Measurements from ENCODE around the gene HEPACAM. TPM values are rescaled to one million over a fixed set of nuclear protein-coding genes. Genes with fewer than 3 reads are reported as not detected.

Gene HEPACAM
- total RNA-seq, 4 donors from 2014 or later, result 8.7 to 18.4 (median 15.3) TPM

DNA sequence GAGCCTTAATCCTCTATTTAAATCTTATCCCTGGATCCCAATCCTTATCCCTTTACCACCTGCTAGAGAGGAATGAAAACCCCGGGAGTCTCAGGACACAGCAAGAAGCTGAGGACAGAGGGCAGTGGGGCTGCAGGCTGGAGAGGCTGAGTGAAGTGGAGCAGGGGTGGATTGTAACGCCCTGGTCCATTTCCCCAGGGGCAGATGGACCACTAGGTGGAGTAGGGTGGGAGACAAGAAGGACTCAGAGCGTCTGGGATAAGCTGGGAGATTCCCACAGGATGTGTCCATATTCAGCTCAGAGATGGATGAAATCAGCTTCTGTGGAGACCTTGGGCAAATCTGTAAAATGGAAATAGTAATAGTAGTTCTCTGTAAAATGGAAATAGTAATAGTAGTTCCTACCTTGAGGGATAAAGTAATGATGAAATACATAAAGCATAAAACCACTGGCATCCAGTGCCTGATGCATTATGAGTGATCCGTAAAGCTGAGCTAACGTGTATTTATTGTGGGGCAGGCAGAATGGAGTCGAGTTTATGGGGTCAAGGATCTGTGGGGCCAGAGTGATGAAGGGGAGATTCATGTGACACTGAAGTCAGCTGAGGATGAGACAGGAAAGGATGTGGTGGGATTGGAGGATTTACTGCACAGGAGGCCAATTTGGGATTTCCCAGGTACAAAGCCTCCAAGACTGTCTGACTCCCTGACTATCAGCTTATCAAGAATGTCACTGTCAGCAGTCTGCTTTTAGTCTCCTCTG, 36.3 kb downstream of the HEPACAM start:
- peaks cover 0 to 47% (median 13%) of the 10 kb centered on the region in 4 donors for H3K4me1 ChIP-seq
- peak in 1 of 2 donors; percentile 2 for DNase-seq (ENCODE audit: low spot score in 2 of 2)
- TF ChIP-seq POLR2A (IDR thresholded peaks at IDR 0.05), result no peak
- TF ChIP-seq, protein P1, sequence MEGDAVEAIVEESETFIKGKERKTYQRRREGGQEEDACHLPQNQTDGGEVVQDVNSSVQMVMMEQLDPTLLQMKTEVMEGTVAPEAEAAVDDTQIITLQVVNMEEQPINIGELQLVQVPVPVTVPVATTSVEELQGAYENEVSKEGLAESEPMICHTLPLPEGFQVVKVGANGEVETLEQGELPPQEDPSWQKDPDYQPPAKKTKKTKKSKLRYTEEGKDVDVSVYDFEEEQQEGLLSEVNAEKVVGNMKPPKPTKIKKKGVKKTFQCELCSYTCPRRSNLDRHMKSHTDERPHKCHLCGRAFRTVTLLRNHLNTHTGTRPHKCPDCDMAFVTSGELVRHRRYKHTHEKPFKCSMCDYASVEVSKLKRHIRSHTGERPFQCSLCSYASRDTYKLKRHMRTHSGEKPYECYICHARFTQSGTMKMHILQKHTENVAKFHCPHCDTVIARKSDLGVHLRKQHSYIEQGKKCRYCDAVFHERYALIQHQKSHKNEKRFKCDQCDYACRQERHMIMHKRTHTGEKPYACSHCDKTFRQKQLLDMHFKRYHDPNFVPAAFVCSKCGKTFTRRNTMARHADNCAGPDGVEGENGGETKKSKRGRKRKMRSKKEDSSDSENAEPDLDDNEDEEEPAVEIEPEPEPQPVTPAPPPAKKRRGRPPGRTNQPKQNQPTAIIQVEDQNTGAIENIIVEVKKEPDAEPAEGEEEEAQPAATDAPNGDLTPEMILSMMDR (IDR thresholded peaks at IDR 0.05), result no peak
- TF ChIP-seq EP300 (IDR thresholded peaks at IDR 0.05), result no peak
- H3K27ac ChIP-seq, result peak overlapping the region; percentile 48 to 80 (median 68)
- H3K9me3 ChIP-seq, result no peaks in the 10 kb centered on the region
- no peaks in the 10 kb centered on the region for H3K27me3 ChIP-seq
- H3K4me3 ChIP-seq, result no peak overlapping the region
- 58% methylated on average over 6 of the region's 6 CpGs for WGBS, 2 donors
- H3K36me3 ChIP-seq, result no peaks in the 10 kb centered on the region

DNA sequence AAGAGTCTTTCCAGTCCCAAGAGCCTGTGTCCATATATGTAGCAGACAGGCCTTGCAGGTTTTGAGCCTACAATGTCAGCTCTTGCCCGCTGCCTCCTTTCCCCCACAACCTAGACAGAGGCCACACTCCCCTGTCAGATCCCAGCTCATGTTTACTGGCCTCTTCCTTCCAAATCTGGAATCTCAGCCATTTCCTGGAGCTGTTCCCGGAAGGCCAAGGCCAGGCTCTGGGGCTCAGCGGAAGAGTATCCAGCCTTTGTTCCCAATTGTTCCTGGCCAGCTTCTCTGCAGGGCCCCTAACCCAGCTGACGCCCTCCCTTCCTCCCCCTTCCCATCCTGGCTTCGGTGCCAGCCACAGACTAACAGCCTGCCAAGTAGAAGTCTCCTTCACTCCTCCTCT, 37.1 kb downstream of the HEPACAM start:
- WGBS, 2 donors, result 19 to 26% methylated on average over 5 of the region's 5 CpGs
- DNase-seq (ENCODE audit: low spot score in 2 of 2), result peak in 1 of 2 donors; percentile 7
- Histone ChIP-seq H3K4me1 (peaks cover 0 to 50% (median 13%) of the 10 kb centered on the region in 4 donors), H3K27me3 (no peaks in the 10 kb centered on the region), H3K4me3 (no peak overlapping the region), H3K36me3 (no peaks in the 10 kb centered on the region), H3K27ac (peak overlapping the region; percentile 48 to 80 (median 68)), H3K9me3 (no peaks in the 10 kb centered on the region)
- TF ChIP-seq EP300 (IDR thresholded peaks at IDR 0.05) (peak in 1 of 2 donors; percentile 42), POLR2A (IDR thresholded peaks at IDR 0.05) (no peak)
- TF ChIP-seq, protein P1 (IDR thresholded peaks at IDR 0.05), result no peak

DNA sequence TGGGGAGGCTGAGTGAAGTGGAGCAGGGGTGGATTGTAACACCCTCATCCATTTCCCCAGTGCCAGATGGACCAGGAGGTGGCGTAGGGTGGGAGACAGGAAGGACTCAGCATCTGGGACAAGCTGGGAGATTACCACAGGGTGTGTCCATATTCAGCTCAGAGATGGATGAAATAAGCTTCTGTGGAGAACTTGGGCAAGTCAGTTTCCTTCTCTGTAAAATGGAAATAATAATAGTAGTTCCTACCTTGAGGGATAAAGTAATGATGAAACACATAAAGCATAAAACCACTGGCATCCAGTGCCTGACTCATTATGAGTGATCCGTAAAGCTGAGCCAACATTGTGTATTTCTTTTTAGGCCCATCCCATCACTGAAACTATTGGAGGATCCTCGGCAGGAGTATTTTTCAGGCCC, 37.6 kb downstream of the HEPACAM start:
- peak in 1 of 2 donors; percentile 6 for DNase-seq (ENCODE audit: low spot score in 2 of 2)

DNA sequence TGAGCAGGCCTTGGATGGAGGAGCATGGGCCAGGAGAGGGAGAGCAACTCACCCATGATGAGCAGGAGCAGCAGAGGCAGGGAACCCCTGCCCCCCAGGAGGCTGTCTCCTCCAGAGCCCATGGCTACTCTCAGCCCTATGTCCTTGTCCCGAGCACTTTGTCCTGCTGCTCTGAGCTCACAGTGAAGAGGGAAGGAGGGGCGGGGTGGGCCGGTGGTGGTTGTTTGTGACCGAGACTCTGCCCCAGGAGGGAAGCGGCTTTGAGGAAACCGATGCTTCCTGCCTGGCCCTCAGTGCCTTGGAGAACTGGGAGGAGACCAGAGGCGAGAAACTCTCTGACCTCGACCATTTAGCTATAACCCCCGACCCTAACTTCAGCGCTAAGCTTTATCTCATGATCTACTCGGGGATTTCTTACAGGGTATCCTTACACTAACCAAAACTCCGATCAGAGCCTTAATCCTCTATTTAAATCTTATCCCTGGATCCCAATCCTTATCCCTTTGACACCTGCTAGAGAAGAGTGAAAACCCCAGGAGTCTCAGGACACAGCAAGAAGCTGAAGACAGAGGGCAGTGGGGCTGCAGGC, 38.1 kb downstream of the HEPACAM start, which contains the start of gene ROBO4:
Gene ROBO4 (minus strand): TSS at position 192 of the 589 bp plus-strand sequence. CDS start 70 bp downstream, at position 122.
- Histone ChIP-seq H3K4me3 (peak within 1 kb of the TSS in 2 of 4 donors; percentile 1 to 39), H3K4me1 (peaks cover 0 to 58% (median 13%) of the 10 kb centered on the region in 4 donors), H3K9me3 (no peaks in the 10 kb centered on the region), H3K27ac (peak within 1 kb of the TSS; percentile 48 to 80 (median 68)), H3K27me3 (no peaks in the 10 kb centered on the region), H3K36me3 (no peaks in the 10 kb centered on the region)
- DNase-seq (ENCODE audit: low spot score in 2 of 2), result peak in 1 of 2 donors; percentile 34
- 40 to 41% methylated on average over 11 of the region's 12 CpGs for WGBS, 2 donors
- TF ChIP-seq POLR2A (IDR thresholded peaks at IDR 0.05) (no peak), EP300 (IDR thresholded peaks at IDR 0.05) (no peak)
- TF ChIP-seq, protein P1 (IDR thresholded peaks at IDR 0.05), result no peak

More for the DNA sequence above, 37.6 kb downstream of the HEPACAM start:
- Histone ChIP-seq H3K4me3 (no peak overlapping the region), H3K27me3 (no peaks in the 10 kb centered on the region), H3K36me3 (no peaks in the 10 kb centered on the region), H3K4me1 (peaks cover 0 to 54% (median 13%) of the 10 kb centered on the region in 4 donors), H3K9me3 (no peaks in the 10 kb centered on the region), H3K27ac (peak overlapping the region; percentile 48 to 80 (median 68))
- WGBS, 2 donors, result 45 to 46% methylated on average over 3 of the region's 3 CpGs
- no peak for TF ChIP-seq POLR2A (IDR thresholded peaks at IDR 0.05)
- TF ChIP-seq EP300 (IDR thresholded peaks at IDR 0.05), result no peak
- TF ChIP-seq, protein P1 (IDR thresholded peaks at IDR 0.05), result no peak

All from tibial nerve (tissue), 4 donors.